Lower leg skin (tissue), 3 donors: Measurements from ENCODE around the gene SPRED1.

ENCODE experiments used
- CTCF ChIP-seq, 3 donors: fragments of 450-650 bp; IDR thresholded peaks; one replicate each; pipeline ENCODE4 v1.5.1; 2016; ENCODE audit warnings: antibody characterized with exemption in 3 of 3, mild to moderate bottlenecking in 3 of 3, moderate library complexity in 2 of 3
- POLR2A ChIP-seq, 2 donors: fragments of 450-650 bp; IDR thresholded peaks; one replicate each; pipeline ENCODE4 v1.6.1; 2016 to 2017; ENCODE audit warnings: antibody characterized with exemption in 2 of 2, mild to moderate bottlenecking in 1 of 2, moderate library complexity in 1 of 2

DNA sequence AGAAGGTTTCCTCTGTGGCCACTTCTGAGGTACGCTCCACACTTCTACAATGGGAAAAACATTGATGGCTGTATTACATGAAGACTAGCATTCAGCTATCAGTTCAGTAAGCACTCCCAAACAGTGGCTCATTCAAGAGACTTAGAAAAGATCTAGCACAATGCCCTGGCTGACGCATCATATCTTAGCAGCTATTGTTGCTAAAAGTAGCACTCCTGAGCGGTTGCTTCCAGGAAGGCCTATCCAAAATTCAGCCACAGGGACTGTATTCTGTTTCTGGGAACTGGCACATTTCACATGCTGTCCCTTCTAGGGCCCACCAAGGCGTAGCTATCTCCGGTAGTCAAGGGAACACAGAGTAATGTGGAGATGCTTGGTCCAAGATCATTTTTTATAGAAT lies 21.2 kb upstream of the SPRED1 start:
- TF ChIP-seq POLR2A (IDR thresholded peaks at IDR 0.05) (no peak), CTCF (IDR thresholded peaks at IDR 0.05) (no peak)
